H9 (cell line): Measurements from ENCODE around the gene UBP1. TPM values are rescaled to one million over a fixed set of nuclear protein-coding genes. Genes with fewer than 3 reads are reported as not detected.

Experiments used
- DNase-seq: peaks from one replicate; pipeline ENCODE4 v3.0.0-alpha.2; 2017
- H2AFZ ChIP-seq: one replicate; pipeline ENCODE4 v1.6.1; 2013; ENCODE audit warnings: mild to moderate bottlenecking, low read length, control low read depth, moderate library complexity
- H2AK5ac ChIP-seq: 2 replicates; pipeline ENCODE4 v1.6.1; 2013; ENCODE audit warnings: low read length, control low read depth, mixed read lengths; ENCODE audit not compliant: insufficient read length
- H2BK120ac ChIP-seq: one replicate; pipeline ENCODE4 v1.6.1; 2013; ENCODE audit warnings: low read depth, mild to moderate bottlenecking, low read length, control low read depth, inconsistent platforms; ENCODE audit not compliant: poor library complexity, severe bottlenecking
- H2BK12ac ChIP-seq: 2 replicates; pipeline ENCODE4 v1.6.1; 2013; ENCODE audit warnings: low read length, control low read depth, mixed read lengths, low read depth; ENCODE audit not compliant: insufficient read length
- H2BK15ac ChIP-seq: 2 replicates; pipeline ENCODE4 v1.6.1; 2013; ENCODE audit warnings: low read depth, low read length, control low read depth
- H2BK20ac ChIP-seq: one replicate; pipeline ENCODE4 v1.6.1; 2013; ENCODE audit warnings: low read depth, mild to moderate bottlenecking, low read length, control low read depth, inconsistent platforms; ENCODE audit not compliant: poor library complexity, severe bottlenecking
- H2BK5ac ChIP-seq: 2 replicates; pipeline ENCODE4 v1.6.1; 2013; ENCODE audit warnings: low read length, control low read depth, mixed read lengths; ENCODE audit not compliant: insufficient read length
- H3K14ac ChIP-seq: 2 replicates; pipeline ENCODE4 v1.6.1; 2013; ENCODE audit warnings: low read length, control low read depth; ENCODE audit not compliant: insufficient read depth
- H3K18ac ChIP-seq: 2 replicates; pipeline ENCODE4 v1.6.1; 2013; ENCODE audit warnings: low read depth, mild to moderate bottlenecking, mixed read lengths, low read length, control low read depth; ENCODE audit not compliant: insufficient read length
- H3K23ac ChIP-seq: 2 replicates; pipeline ENCODE4 v1.6.1; 2013; ENCODE audit warnings: low read length, control low read depth, mixed read lengths, low read depth; ENCODE audit not compliant: insufficient read length
- H3K23me2 ChIP-seq: 2 replicates; pipeline ENCODE4 v1.6.1; 2013; ENCODE audit warnings: low read depth, mild to moderate bottlenecking, mixed read lengths, low read length, control low read depth; ENCODE audit not compliant: insufficient read length, poor library complexity, severe bottlenecking
- H3K27ac ChIP-seq: 2 replicates; pipeline ENCODE4 v1.5.1; 2013; ENCODE audit warnings: low read length, control low read depth, mixed read lengths, low read depth; ENCODE audit not compliant: insufficient read length
- H3K27me3 ChIP-seq: 2 replicates; pipeline ENCODE4 v1.6.1; 2013; ENCODE audit warnings: low read length, control low read depth, inconsistent platforms; ENCODE audit not compliant: insufficient read depth
- H3K4ac ChIP-seq: 2 replicates; pipeline ENCODE4 v1.6.1; 2013; ENCODE audit warnings: low read depth, mild to moderate bottlenecking, control low read depth, inconsistent platforms, low read length, moderate library complexity
- H3K4me1 ChIP-seq: 2 replicates; pipeline ENCODE4 v1.6.1; 2013; ENCODE audit warnings: low read length, control low read depth, inconsistent platforms; ENCODE audit not compliant: insufficient read depth
- H3K4me2 ChIP-seq: 2 replicates; pipeline ENCODE4 v1.6.1; 2013; ENCODE audit warnings: low read length, control low read depth, mixed read lengths; ENCODE audit not compliant: insufficient read length, insufficient read depth
- H3K56ac ChIP-seq: 2 replicates; pipeline ENCODE4 v1.6.1; 2013; ENCODE audit warnings: low read depth, mild to moderate bottlenecking, mixed read lengths, low read length, control low read depth; ENCODE audit not compliant: insufficient read length
- H3K79me1 ChIP-seq: 2 replicates; pipeline ENCODE4 v1.6.1; 2013; ENCODE audit warnings: low read depth, mild to moderate bottlenecking, moderate library complexity, low read length, control low read depth, inconsistent platforms; ENCODE audit not compliant: insufficient read depth, poor library complexity, severe bottlenecking
- H3K79me2 ChIP-seq: 2 replicates; pipeline ENCODE4 v1.6.1; 2013; ENCODE audit warnings: low read length, control low read depth, inconsistent platforms; ENCODE audit not compliant: insufficient read depth
- H3K9ac ChIP-seq: 2 replicates; pipeline ENCODE4 v1.6.1; 2013; ENCODE audit warnings: low read length, control low read depth, mixed read lengths; ENCODE audit not compliant: insufficient read length; ENCODE audit errors: extremely low read depth
- H3K9me3 ChIP-seq: one replicate; pipeline ENCODE4 v1.6.1; 2013; ENCODE audit warnings: low read depth, low read length, inconsistent platforms; ENCODE audit not compliant: control insufficient read depth
- H3T11ph ChIP-seq: one replicate; pipeline ENCODE4 v1.6.1; 2013; ENCODE audit warnings: mild to moderate bottlenecking, low read length, control low read depth, inconsistent platforms
- H4K20me1 ChIP-seq: one replicate; pipeline ENCODE4 v1.6.1; 2013; ENCODE audit not compliant: control insufficient read depth, insufficient read length, insufficient read depth
- H4K5ac ChIP-seq: 2 replicates; pipeline ENCODE4 v1.6.1; 2013; ENCODE audit warnings: low read depth, mild to moderate bottlenecking, mixed read lengths, low read length, control low read depth; ENCODE audit not compliant: insufficient read length
- H4K8ac ChIP-seq: replicated peaks from 2 replicates; pipeline ENCODE4 v1.6.1; 2013; ENCODE audit warnings: low read length, control low read depth, mixed read lengths, low read depth; ENCODE audit not compliant: insufficient read length
- H4K91ac ChIP-seq: 2 replicates; pipeline ENCODE4 v1.6.1; 2013; ENCODE audit warnings: low read depth, mild to moderate bottlenecking, moderate library complexity, mixed read lengths, low read length, control low read depth; ENCODE audit not compliant: insufficient read length
- H3K27ac Mint-ChIP-seq, 3 experiments: 2 replicates in 2 of 3; 3 replicates in 1 of 3; pipeline ENCODE4 v1.8.0; 2020 to 2021; ENCODE audit warnings: mixed read lengths in 3 of 3, mild to moderate bottlenecking in 1 of 3, moderate library complexity in 1 of 3
- H3K27me3 Mint-ChIP-seq: 2 replicates; pipeline ENCODE4 v1.8.0; 2021; ENCODE audit warnings: low read depth, mild to moderate bottlenecking, moderate library complexity, mixed read lengths
- H3K36me3 Mint-ChIP-seq, 3 experiments: 2 replicates in 2 of 3; 3 replicates in 1 of 3; pipeline ENCODE4 v1.8.0; 2020 to 2021; ENCODE audit warnings: low read depth in 3 of 3, mixed read lengths in 3 of 3; ENCODE audit not compliant: insufficient read depth in 1 of 3
- H3K4me1 Mint-ChIP-seq, 2 experiments: 2 replicates each; pipeline ENCODE4 v1.8.0; 2020; ENCODE audit warnings: mixed read lengths in 2 of 2
- H3K4me3 Mint-ChIP-seq, 2 experiments: 2 replicates in 1 of 2; 3 replicates in 1 of 2; pipeline ENCODE4 v1.8.0; 2020 to 2021; ENCODE audit warnings: mild to moderate bottlenecking in 2 of 2, mixed read lengths in 2 of 2, moderate library complexity in 1 of 2
- H3K9me3 Mint-ChIP-seq, 2 experiments: 2 replicates in 1 of 2; 3 replicates in 1 of 2; pipeline ENCODE4 v1.8.0; 2020; ENCODE audit warnings: mild to moderate bottlenecking in 2 of 2, mixed read lengths in 2 of 2, moderate library complexity in 1 of 2
- CTCF ChIP-seq: fragments of 200-600 bp; sonication (generic); conservative IDR thresholded peaks from 3 replicates; pipeline ENCODE4 v1.8.0; 2021; ENCODE audit warnings: antibody characterized with exemption, mild to moderate bottlenecking
- WGBS: extraction: QIAGEN DNeasy Blood & Tissue Kit; methylation state at CpG from one replicate; pipeline ENCODE4 v1.1.7; 2013; ENCODE audit warnings: missing lambda C conversion rate, low lambda C conversion rate, mixed read lengths; ENCODE audit not compliant: insufficient read length; ENCODE audit errors: extremely low coverage; 5-methylcytosine and 5-hydroxymethylcytosine counted together
- total RNA-seq: library from RNA; stranded (reverse); gene quantifications from 2 replicates; pipeline ENCODE4 v1.2.1, GENCODE V29; 2021

Gene UBP1
- total RNA-seq, 1 experiment from 2014 or later = 103 TPM

- Histone ChIP-seq H4K91ac (no peak overlapping the region), H3K4me1 (no peaks in the 10 kb centered on the region), H4K20me1 (no peaks in the 10 kb centered on the region), H3K27me3 (no peaks in the 10 kb centered on the region), H2BK120ac (no peak overlapping the region), H2BK5ac (no peak overlapping the region), H4K5ac (no peak overlapping the region), H3K4me2 (no peak overlapping the region), H3T11ph (no peak overlapping the region), H3K9ac (no peak overlapping the region), H4K8ac (no peak overlapping the region), H3K23ac (no peak overlapping the region), H3K56ac (no peak overlapping the region), H3K79me1 (no peaks in the 10 kb centered on the region), H2AK5ac (no peak overlapping the region), H2AFZ (no peak overlapping the region), H3K4ac (no peak overlapping the region), H3K14ac (no peak overlapping the region), H2BK12ac (no peak overlapping the region), H3K27ac (no peak overlapping the region), H3K23me2 (no peaks in the 10 kb centered on the region), H3K9me3 (no peaks in the 10 kb centered on the region), H3K79me2 (no peaks in the 10 kb centered on the region), H3K18ac (no peak overlapping the region), H2BK20ac (no peak overlapping the region), H2BK15ac (no peak overlapping the region)
- H3K27me3 Mint-ChIP-seq = no peaks in the 10 kb centered on the region
- no peak overlapping the region for H3K4me3 Mint-ChIP-seq
- no CpG with 5 or more reads among the region's 6 CpGs for WGBS
- no peak overlapping the region for H3K27ac Mint-ChIP-seq
- H3K36me3 Mint-ChIP-seq = peaks cover 6 to 14% (median 13%) of the 10 kb centered on the region in 3 experiments
- H3K9me3 Mint-ChIP-seq = peaks cover 7 to 8% of the 10 kb centered on the region in 2 experiments; a peak in 3 of 5 replicates
- no peak for DNase-seq
- H3K4me1 Mint-ChIP-seq = peaks cover 15 to 17% of the 10 kb centered on the region in 2 experiments
- TF ChIP-seq CTCF = no peak; the same call in 2 of the 3 replicates
These were observed 67.1 kb downstream of the UBP1 start for GRCh38 chr3:33373082-33373437.
